Gastroesophageal sphincter (tissue), 3 donors: Measurements from ENCODE around the gene PSMC1.

Source experiments
- EP300 ChIP-seq: sonication (generic); formaldehyde crosslinking; IDR thresholded peaks from one replicate; pipeline ENCODE4 v1.6.1; 2017; ENCODE audit warnings: antibody characterized with exemption, mild to moderate bottlenecking
- POLR2A ChIP-seq, 2 donors: fragments of 450-650 bp; IDR thresholded peaks; one replicate each; pipeline ENCODE4 v1.6.1; 2017; ENCODE audit warnings: antibody characterized with exemption in 2 of 2, mild to moderate bottlenecking in 2 of 2, moderate library complexity in 1 of 2
- TF ChIP-seq, protein P1 (sequence below), 4 experiments: fragments of 200-600 bp in 2 of 4; fragments of 450-650 bp in 2 of 4; sonication (generic) in 1 of 4; IDR thresholded peaks; one replicate each; pipeline ENCODE4 v1.5.1; 2017 to 2019; ENCODE audit warnings: antibody characterized with exemption in 4 of 4, mild to moderate bottlenecking in 2 of 4, moderate library complexity in 2 of 4

DNA sequence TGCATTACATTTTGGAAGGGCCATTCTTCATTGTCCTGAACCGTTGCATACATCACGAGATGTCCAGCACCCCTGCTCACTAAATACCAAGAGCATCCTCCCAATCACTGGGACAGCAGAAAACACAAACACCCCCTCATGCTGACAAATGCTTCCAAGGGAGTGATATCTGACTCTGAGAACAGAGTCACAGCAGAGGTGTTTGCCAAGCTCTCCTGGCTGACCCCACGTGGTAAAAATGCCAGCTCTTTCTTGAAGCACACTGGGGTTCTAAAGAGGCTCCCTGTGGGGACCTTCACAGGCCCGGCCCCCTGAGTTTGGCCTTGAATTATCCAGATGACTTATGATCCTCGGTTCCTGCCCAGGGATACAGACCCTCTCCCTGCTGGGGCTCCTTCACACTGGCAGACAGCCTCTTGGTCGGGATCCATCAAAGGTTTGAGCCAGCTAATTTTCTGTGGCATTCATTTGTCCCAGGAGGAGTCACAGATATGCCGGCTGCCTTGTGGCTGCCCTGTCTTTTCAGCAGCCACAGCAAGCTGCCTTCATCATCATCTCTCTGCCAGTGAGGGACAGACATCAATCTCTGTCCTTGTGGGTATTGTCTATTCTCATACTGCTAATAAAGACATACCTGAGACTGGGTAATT, 43.1 kb upstream of the PSMC1 start:
- TF ChIP-seq, protein P1, sequence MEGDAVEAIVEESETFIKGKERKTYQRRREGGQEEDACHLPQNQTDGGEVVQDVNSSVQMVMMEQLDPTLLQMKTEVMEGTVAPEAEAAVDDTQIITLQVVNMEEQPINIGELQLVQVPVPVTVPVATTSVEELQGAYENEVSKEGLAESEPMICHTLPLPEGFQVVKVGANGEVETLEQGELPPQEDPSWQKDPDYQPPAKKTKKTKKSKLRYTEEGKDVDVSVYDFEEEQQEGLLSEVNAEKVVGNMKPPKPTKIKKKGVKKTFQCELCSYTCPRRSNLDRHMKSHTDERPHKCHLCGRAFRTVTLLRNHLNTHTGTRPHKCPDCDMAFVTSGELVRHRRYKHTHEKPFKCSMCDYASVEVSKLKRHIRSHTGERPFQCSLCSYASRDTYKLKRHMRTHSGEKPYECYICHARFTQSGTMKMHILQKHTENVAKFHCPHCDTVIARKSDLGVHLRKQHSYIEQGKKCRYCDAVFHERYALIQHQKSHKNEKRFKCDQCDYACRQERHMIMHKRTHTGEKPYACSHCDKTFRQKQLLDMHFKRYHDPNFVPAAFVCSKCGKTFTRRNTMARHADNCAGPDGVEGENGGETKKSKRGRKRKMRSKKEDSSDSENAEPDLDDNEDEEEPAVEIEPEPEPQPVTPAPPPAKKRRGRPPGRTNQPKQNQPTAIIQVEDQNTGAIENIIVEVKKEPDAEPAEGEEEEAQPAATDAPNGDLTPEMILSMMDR (IDR thresholded peaks at IDR 0.05) = no peak
- no peak for TF ChIP-seq EP300
- TF ChIP-seq POLR2A (IDR thresholded peaks at IDR 0.05) = no peak
